Breast epithelium (tissue), 3 donors: ENCODE results near the gene HCFC1.

Experiments
- CTCF ChIP-seq, 3 donors: fragments of 450-650 bp; IDR thresholded peaks; one replicate each; pipeline ENCODE4 v1.5.1; 2016 to 2017; ENCODE audit warnings: antibody characterized with exemption in 3 of 3, mild to moderate bottlenecking in 3 of 3, moderate library complexity in 3 of 3
- POLR2A ChIP-seq: fragments of 450-650 bp; IDR thresholded peaks from one replicate; pipeline ENCODE4 v1.6.1; 2016; ENCODE audit warnings: antibody characterized with exemption, mild to moderate bottlenecking, moderate library complexity
- POLR2AphosphoS5 ChIP-seq, 3 donors: sonication (generic); formaldehyde crosslinking; IDR thresholded peaks; one replicate each; pipeline ENCODE4 v1.6.1; 2017; ENCODE audit warnings: antibody characterized with exemption in 3 of 3

- no peak for TF ChIP-seq CTCF (IDR thresholded peaks at IDR 0.05)
- no peak for TF ChIP-seq POLR2A
- no peak for TF ChIP-seq POLR2AphosphoS5 (IDR thresholded peaks at IDR 0.05)
These were observed 64.2 kb downstream of the HCFC1 start for GRCh38 chrX:153907456-153907855.
